Measurements from ENCODE around the gene SMOC2. TPM values are rescaled to one million over a fixed set of nuclear protein-coding genes. Genes with fewer than 3 reads are reported as not detected.

SMOC2 gene
- total RNA-seq, 4 donors from 2014 or later = 30.5 to 52.4 (median 37.9) TPM

- TF ChIP-seq, protein P1, sequence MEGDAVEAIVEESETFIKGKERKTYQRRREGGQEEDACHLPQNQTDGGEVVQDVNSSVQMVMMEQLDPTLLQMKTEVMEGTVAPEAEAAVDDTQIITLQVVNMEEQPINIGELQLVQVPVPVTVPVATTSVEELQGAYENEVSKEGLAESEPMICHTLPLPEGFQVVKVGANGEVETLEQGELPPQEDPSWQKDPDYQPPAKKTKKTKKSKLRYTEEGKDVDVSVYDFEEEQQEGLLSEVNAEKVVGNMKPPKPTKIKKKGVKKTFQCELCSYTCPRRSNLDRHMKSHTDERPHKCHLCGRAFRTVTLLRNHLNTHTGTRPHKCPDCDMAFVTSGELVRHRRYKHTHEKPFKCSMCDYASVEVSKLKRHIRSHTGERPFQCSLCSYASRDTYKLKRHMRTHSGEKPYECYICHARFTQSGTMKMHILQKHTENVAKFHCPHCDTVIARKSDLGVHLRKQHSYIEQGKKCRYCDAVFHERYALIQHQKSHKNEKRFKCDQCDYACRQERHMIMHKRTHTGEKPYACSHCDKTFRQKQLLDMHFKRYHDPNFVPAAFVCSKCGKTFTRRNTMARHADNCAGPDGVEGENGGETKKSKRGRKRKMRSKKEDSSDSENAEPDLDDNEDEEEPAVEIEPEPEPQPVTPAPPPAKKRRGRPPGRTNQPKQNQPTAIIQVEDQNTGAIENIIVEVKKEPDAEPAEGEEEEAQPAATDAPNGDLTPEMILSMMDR (IDR thresholded peaks at IDR 0.05; ENCODE audit: low read depth) = no peak
These were observed 155.4 kb downstream of the SMOC2 start for GRCh38 chr6:168596344-168596743.

DNA sequence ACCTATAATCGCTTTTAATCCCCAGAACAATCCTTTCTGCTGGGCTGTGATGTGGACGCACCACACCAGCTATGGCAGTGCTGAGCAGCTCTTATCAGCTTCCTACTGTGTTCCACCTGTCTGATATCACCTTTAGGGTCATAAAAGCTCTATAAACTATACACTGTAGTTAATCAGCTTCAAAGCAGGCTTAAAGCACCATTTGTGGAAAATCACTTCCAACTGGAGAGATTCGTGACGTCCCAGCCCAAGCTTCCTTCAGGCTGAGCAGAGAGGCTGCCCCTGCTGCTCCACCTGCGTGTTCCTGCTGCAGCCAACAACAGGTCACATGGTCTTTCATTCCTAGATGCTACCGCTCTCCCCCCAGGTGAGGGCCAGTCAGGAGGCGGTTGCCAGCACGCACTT, 156.5 kb downstream of the SMOC2 start:
- TF ChIP-seq, protein P1 (IDR thresholded peaks at IDR 0.05; ENCODE audit: low read depth) = no peak

DNA sequence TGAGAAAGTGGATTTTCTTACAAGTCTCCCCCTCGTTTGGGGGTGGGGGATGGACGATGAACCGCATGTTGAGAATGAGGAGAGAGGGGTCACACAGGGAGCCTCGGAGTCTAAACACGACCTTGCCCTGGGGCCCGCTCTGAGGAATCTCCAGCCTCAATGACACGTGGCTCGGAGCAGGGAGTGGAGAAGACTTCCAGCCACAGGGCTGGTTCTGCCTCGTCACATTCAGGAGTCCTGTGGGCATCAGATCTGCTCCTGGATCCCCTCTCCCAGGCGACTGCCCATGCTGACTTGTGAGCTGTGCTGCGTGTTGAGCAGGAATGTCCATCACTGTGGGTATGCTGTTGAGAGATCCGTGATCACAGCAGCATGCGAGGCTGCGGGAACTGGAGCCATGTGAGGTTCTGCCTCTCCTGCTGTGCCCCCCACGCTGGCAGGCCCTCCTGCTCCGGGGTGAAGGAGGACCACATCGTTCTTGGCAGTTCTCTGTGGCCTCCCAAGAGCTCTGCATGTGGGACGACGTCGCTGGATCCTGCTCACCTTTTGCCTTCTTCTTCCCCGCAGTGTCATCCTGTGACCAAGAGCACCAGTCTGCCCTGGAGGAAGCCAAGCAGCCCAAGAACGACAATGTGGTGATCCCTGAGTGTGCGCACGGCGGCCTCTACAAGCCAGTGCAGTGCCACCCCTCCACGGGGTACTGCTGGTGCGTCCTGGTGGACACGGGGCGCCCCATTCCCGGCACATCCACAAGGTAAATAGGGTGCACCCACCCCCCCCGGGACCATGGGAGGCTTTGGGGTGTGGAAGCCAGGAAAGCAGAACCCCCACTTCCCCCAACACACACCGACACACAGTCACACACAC, 157.5 kb downstream of the SMOC2 start:
- TF ChIP-seq, protein P1 (IDR thresholded peaks at IDR 0.05; ENCODE audit: low read depth) = no peak

GRCh38 chr6:168599118-168599494, 158.1 kb downstream of the SMOC2 start:
- TF ChIP-seq, protein P1 (IDR thresholded peaks at IDR 0.05; ENCODE audit: low read depth) = no peak

GRCh38 chr6:168599769-168600330, 158.9 kb downstream of the SMOC2 start:
- TF ChIP-seq, protein P1 (IDR thresholded peaks at IDR 0.05; ENCODE audit: low read depth) = no peak

GRCh38 chr6:168600381-168600780, 159.4 kb downstream of the SMOC2 start:
- TF ChIP-seq, protein P1 (IDR thresholded peaks at IDR 0.05; ENCODE audit: low read depth) = no peak

DNA sequence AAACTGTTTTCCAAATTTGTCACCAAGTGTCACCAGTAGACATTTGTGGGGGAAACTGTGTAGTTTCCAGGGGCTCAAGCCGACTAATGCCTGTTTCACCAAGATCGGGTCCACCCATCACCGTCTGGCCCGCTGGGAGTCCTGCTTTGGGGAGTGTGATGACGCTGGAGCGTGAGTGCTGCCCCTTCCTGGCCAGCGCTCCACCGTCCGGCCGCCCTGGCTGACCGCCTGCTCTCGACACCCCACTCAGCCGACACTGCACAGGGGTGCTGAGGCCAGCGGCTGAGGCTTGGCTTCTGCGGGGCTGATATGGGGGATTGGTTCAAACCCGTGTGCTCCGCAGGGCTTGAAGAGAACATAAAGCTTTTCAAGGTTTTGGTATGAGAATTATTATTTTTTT, 160.1 kb downstream of the SMOC2 start:
- TF ChIP-seq, protein P1 (IDR thresholded peaks at IDR 0.05; ENCODE audit: low read depth) = no peak
